ENCODE measurements around the gene RARRES2.

- TF ChIP-seq, protein P1, sequence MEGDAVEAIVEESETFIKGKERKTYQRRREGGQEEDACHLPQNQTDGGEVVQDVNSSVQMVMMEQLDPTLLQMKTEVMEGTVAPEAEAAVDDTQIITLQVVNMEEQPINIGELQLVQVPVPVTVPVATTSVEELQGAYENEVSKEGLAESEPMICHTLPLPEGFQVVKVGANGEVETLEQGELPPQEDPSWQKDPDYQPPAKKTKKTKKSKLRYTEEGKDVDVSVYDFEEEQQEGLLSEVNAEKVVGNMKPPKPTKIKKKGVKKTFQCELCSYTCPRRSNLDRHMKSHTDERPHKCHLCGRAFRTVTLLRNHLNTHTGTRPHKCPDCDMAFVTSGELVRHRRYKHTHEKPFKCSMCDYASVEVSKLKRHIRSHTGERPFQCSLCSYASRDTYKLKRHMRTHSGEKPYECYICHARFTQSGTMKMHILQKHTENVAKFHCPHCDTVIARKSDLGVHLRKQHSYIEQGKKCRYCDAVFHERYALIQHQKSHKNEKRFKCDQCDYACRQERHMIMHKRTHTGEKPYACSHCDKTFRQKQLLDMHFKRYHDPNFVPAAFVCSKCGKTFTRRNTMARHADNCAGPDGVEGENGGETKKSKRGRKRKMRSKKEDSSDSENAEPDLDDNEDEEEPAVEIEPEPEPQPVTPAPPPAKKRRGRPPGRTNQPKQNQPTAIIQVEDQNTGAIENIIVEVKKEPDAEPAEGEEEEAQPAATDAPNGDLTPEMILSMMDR (conservative IDR thresholded peaks at IDR 0.05; ENCODE audit: low read length) = no peak
- no peak for TF ChIP-seq EZH2phosphoT487 (IDR thresholded peaks at IDR 0.05; ENCODE audit: borderline replicate concordance, low read depth, low read length)
Measured at GRCh38 chr7:150382123-150382843, 40.9 kb upstream of the RARRES2 start.

Measured in OCI-LY7 (cell line).